Mesendoderm (in vitro differentiated cells): ENCODE measurements around the gene MLF2.

Experiments used
- DNase-seq: peaks from one replicate; pipeline ENCODE4 v3.0.0; 2013
- H2AK5ac ChIP-seq: 2 replicates; pipeline ENCODE4 v1.6.1; 2013; ENCODE audit warnings: low read length, inconsistent platforms
- H2BK120ac ChIP-seq: 2 replicates; pipeline ENCODE4 v1.6.1; 2013; ENCODE audit warnings: low read depth, mild to moderate bottlenecking, low read length, moderate library complexity, mixed read lengths
- H2BK15ac ChIP-seq: replicated peaks from 2 replicates; pipeline ENCODE4 v1.6.1; 2013; ENCODE audit warnings: low read depth, mild to moderate bottlenecking, moderate library complexity
- H2BK5ac ChIP-seq: 2 replicates; pipeline ENCODE4 v1.6.1; 2013; ENCODE audit warnings: low read length, inconsistent platforms
- H3K18ac ChIP-seq: 2 replicates; pipeline ENCODE4 v1.6.1; 2013; ENCODE audit warnings: mild to moderate bottlenecking, low read length, mixed read lengths
- H3K23ac ChIP-seq: one replicate; pipeline ENCODE4 v1.6.1; 2013; ENCODE audit warnings: low read length
- H3K27ac ChIP-seq: 2 replicates; pipeline ENCODE4 v1.5.1; 2013; ENCODE audit warnings: low read depth, mild to moderate bottlenecking, inconsistent platforms, low read length, moderate library complexity
- H3K27me3 ChIP-seq: 2 replicates; pipeline ENCODE4 v1.6.1; 2013; ENCODE audit warnings: low read length, control low read depth, mild to moderate bottlenecking, inconsistent platforms; ENCODE audit not compliant: insufficient read depth, poor library complexity
- H3K36me3 ChIP-seq: 2 replicates; pipeline ENCODE4 v1.6.1; 2013; ENCODE audit warnings: low read length, inconsistent platforms; ENCODE audit not compliant: control insufficient read depth, insufficient read depth
- H3K4ac ChIP-seq: one replicate; pipeline ENCODE4 v1.6.1; 2013; ENCODE audit warnings: low read depth, mild to moderate bottlenecking, low read length, moderate library complexity
- H3K4me1 ChIP-seq: 2 replicates; pipeline ENCODE4 v1.6.1; 2013; ENCODE audit warnings: low read depth, low read length, inconsistent platforms; ENCODE audit not compliant: control insufficient read depth
- H3K4me2 ChIP-seq: 2 replicates; pipeline ENCODE4 v1.6.1; 2013; ENCODE audit warnings: low read length
- H3K4me3 ChIP-seq: 2 replicates; pipeline ENCODE4 v1.5.1; 2013; ENCODE audit warnings: mild to moderate bottlenecking, low read length
- H3K56ac ChIP-seq: one replicate; pipeline ENCODE4 v1.6.1; 2013; ENCODE audit warnings: low read length
- H3K79me1 ChIP-seq: 2 replicates; pipeline ENCODE4 v1.6.1; 2013; ENCODE audit warnings: low read length, inconsistent platforms
- H3K79me2 ChIP-seq: 2 replicates; pipeline ENCODE4 v1.6.1; 2013; ENCODE audit warnings: mild to moderate bottlenecking, low read length; ENCODE audit not compliant: control insufficient read depth, insufficient read depth
- H3K9ac ChIP-seq: 2 replicates; pipeline ENCODE4 v1.6.1; 2013; ENCODE audit warnings: low read length, inconsistent platforms
- H4K5ac ChIP-seq: one replicate; pipeline ENCODE4 v1.6.1; 2013; ENCODE audit warnings: low read length
- H4K8ac ChIP-seq: one replicate; pipeline ENCODE4 v1.6.1; 2013; ENCODE audit warnings: low read depth, mild to moderate bottlenecking, control low read depth, low read length, moderate library complexity
- WGBS: extraction: QIAGEN DNeasy Blood & Tissue Kit; methylation state at CpG from one replicate; pipeline ENCODE4 v1.1.7; 2013; ENCODE audit warnings: low lambda C conversion rate, missing lambda C conversion rate; ENCODE audit not compliant: insufficient coverage; ENCODE audit errors: extremely low coverage; 5-methylcytosine and 5-hydroxymethylcytosine counted together

The MLF2 gene

GRCh38 chr12:6764011-6764828 is 11.3 kb upstream of the MLF2 start:
- Histone ChIP-seq H3K4ac (peak overlapping the region; percentile 93), H2AK5ac (no peak overlapping the region), H3K4me3 (no peak overlapping the region), H3K23ac (no peak overlapping the region), H2BK15ac (no peak overlapping the region), H3K27ac (peak overlapping the region; percentile 98), H2BK120ac (peak overlapping the region; percentile 91), H3K4me1 (peaks cover 18% of the 10 kb centered on the region), H3K36me3 (no peaks in the 10 kb centered on the region), H3K18ac (peak overlapping the region; percentile 94), H4K5ac (peak overlapping the region; percentile 88), H3K27me3 (no peaks in the 10 kb centered on the region), H2BK5ac (peak overlapping the region; percentile 24), H3K9ac (peak overlapping the region; percentile 67), H3K56ac (peak overlapping the region; percentile 88), H3K79me1 (peaks cover 6% of the 10 kb centered on the region), H3K79me2 (peaks cover 19% of the 10 kb centered on the region), H4K8ac (no peak overlapping the region), H3K4me2 (peak overlapping the region; percentile 26)
- no CpG with 5 or more reads among the region's 16 CpGs for WGBS
- peak; percentile 100 for DNase-seq

- Histone ChIP-seq H2AK5ac (peak overlapping the region; percentile 80), H3K23ac (no peak overlapping the region), H4K8ac (peak overlapping the region; percentile 58), H3K27me3 (no peaks in the 10 kb centered on the region), H3K4me1 (peaks cover 14% of the 10 kb centered on the region), H4K5ac (peak overlapping the region; percentile 88), H3K4me2 (no peak overlapping the region), H2BK5ac (peak overlapping the region; percentile 24), H3K4ac (peak overlapping the region; percentile 90), H3K18ac (peak overlapping the region; percentile 94), H3K27ac (peak overlapping the region; percentile 66), H3K79me1 (peaks cover 5% of the 10 kb centered on the region), H3K56ac (peak overlapping the region; percentile 77), H2BK120ac (peak overlapping the region; percentile 91), H3K36me3 (no peaks in the 10 kb centered on the region), H3K79me2 (peaks cover 15% of the 10 kb centered on the region), H3K9ac (peak overlapping the region; percentile 67), H3K4me3 (no peak overlapping the region), H2BK15ac (peak overlapping the region; percentile 9)
- no CpG with 5 or more reads among the region's 4 CpGs for WGBS
- DNase-seq: no peak
These were observed 10.4 kb upstream of the MLF2 start for GRCh38 chr12:6763380-6763779.

- H2BK120ac ChIP-seq: no peak overlapping the region
- no peak overlapping the region for H3K56ac ChIP-seq
- H3K79me1 ChIP-seq: no peaks in the 10 kb centered on the region
- H3K4me2 ChIP-seq: no peak overlapping the region
- whole genome bisulfite sequencing: no CpG with 5 or more reads among the region's 5 CpGs
- H2AK5ac ChIP-seq: no peak overlapping the region
- H4K8ac ChIP-seq: no peak overlapping the region
- H3K79me2 ChIP-seq: no peaks in the 10 kb centered on the region
- no peak overlapping the region for H3K4ac ChIP-seq
- peaks cover 7% of the 10 kb centered on the region for H3K4me1 ChIP-seq
- H3K27ac ChIP-seq: no peak overlapping the region
- H3K27me3 ChIP-seq: no peaks in the 10 kb centered on the region
- no peak overlapping the region for H4K5ac ChIP-seq
- no peak for DNase-seq
- H3K36me3 ChIP-seq: no peaks in the 10 kb centered on the region
- H2BK5ac ChIP-seq: no peak overlapping the region
- H3K9ac ChIP-seq: no peak overlapping the region
- H3K23ac ChIP-seq: no peak overlapping the region
- H3K4me3 ChIP-seq: no peak overlapping the region
- H3K18ac ChIP-seq: no peak overlapping the region
- H2BK15ac ChIP-seq: no peak overlapping the region
These were observed 6.8 kb upstream of the MLF2 start for GRCh38 chr12:6759741-6760140.

GRCh38 chr12:6758506-6759095 is 5.7 kb upstream of the MLF2 start:
- H3K27ac ChIP-seq: no peak overlapping the region
- H3K4ac ChIP-seq: no peak overlapping the region
- peak; percentile 39 for DNase-seq
- H2BK15ac ChIP-seq: no peak overlapping the region
- no peaks in the 10 kb centered on the region for H3K79me2 ChIP-seq
- H2AK5ac ChIP-seq: peak overlapping the region; percentile 97
- peaks cover 9% of the 10 kb centered on the region for H3K4me1 ChIP-seq
- H3K56ac ChIP-seq: peak overlapping the region; percentile 46
- no peak overlapping the region for H4K5ac ChIP-seq
- no peak overlapping the region for H3K4me3 ChIP-seq
- H3K18ac ChIP-seq: no peak overlapping the region
- no peak overlapping the region for H3K4me2 ChIP-seq
- no peaks in the 10 kb centered on the region for H3K27me3 ChIP-seq
- no peaks in the 10 kb centered on the region for H3K36me3 ChIP-seq
- H3K23ac ChIP-seq: no peak overlapping the region
- no peaks in the 10 kb centered on the region for H3K79me1 ChIP-seq
- peak overlapping the region; percentile 38 for H3K9ac ChIP-seq
- no peak overlapping the region for H4K8ac ChIP-seq
- H2BK120ac ChIP-seq: no peak overlapping the region
- no CpG with 5 or more reads among the region's 9 CpGs for WGBS
- no peak overlapping the region for H2BK5ac ChIP-seq

- Histone ChIP-seq H3K27me3 (no peaks in the 10 kb centered on the region), H3K4me1 (peaks cover 4% of the 10 kb centered on the region), H4K5ac (no peak overlapping the region), H3K56ac (peak overlapping the region; percentile 42), H2BK15ac (no peak overlapping the region), H2BK5ac (no peak overlapping the region), H3K23ac (no peak overlapping the region), H3K4ac (no peak overlapping the region), H3K4me2 (no peak overlapping the region), H3K4me3 (no peak overlapping the region), H2BK120ac (no peak overlapping the region), H3K18ac (no peak overlapping the region), H3K79me2 (peaks cover 5% of the 10 kb centered on the region), H2AK5ac (no peak overlapping the region), H3K9ac (no peak overlapping the region), H3K27ac (no peak overlapping the region), H3K79me1 (peaks cover 2% of the 10 kb centered on the region), H3K36me3 (no peaks in the 10 kb centered on the region), H4K8ac (no peak overlapping the region)
- no CpG with 5 or more reads among the region's 8 CpGs for WGBS
- no peak for DNase-seq
These were observed 4.2 kb upstream of the MLF2 start for GRCh38 chr12:6757028-6757690.
